Fibroblast of lung (primary cell): Measurements from ENCODE around the gene CTDSPL. TPM values are rescaled to one million over a fixed set of nuclear protein-coding genes. Genes with fewer than 3 reads are reported as not detected.

Experiments used
- DNase-seq, 2 donors: peaks; one replicate each; pipeline versions ENCODE4 v3.0.0 to v3.0.0-alpha.2; 2010; ENCODE audit warnings: low read depth in 2 of 2
- H2AFZ ChIP-seq: 2 replicates; pipeline ENCODE4 v1.5.1; 2012; ENCODE audit warnings: low read length, control low read depth, inconsistent platforms
- H3K27ac ChIP-seq: 2 replicates; pipeline ENCODE4 v1.5.1; 2011; ENCODE audit warnings: low read length, control low read depth; ENCODE audit not compliant: insufficient read depth
- H3K27me3 ChIP-seq: 2 replicates; pipeline ENCODE4 v1.5.1; 2011; ENCODE audit warnings: mild to moderate bottlenecking, low read length; ENCODE audit not compliant: control insufficient read depth, insufficient read depth
- H3K36me3 ChIP-seq: 2 replicates; pipeline ENCODE4 v1.5.1; 2011; ENCODE audit warnings: low read length; ENCODE audit not compliant: control insufficient read depth, insufficient read depth
- H3K4me1 ChIP-seq: 2 replicates; pipeline ENCODE4 v1.5.1; 2011; ENCODE audit warnings: low read length; ENCODE audit not compliant: control insufficient read depth, insufficient read depth; ENCODE audit errors: extremely low read depth
- H3K4me2 ChIP-seq: 2 replicates; pipeline ENCODE4 v1.5.1; 2011; ENCODE audit warnings: low read length, control low read depth; ENCODE audit not compliant: insufficient read depth; ENCODE audit errors: extremely low read depth
- H3K4me3 ChIP-seq, 4 experiments: fragments of 200-600 bp in 1 of 4; sonication (generic) in 1 of 4; replicated peaks in 1 of 4; 2 replicates each; pipeline ENCODE4 v1.5.1; 2011 to 2016; ENCODE audit warnings: low read length in 4 of 4, low read depth in 3 of 4, mild to moderate bottlenecking in 3 of 4, control low read depth in 2 of 4, inconsistent platforms in 1 of 4, mixed read lengths in 1 of 4; ENCODE audit not compliant: insufficient read depth in 1 of 4; ENCODE audit errors: control extremely low read depth in 1 of 4
- H3K79me2 ChIP-seq: 2 replicates; pipeline ENCODE4 v1.5.1; 2012; ENCODE audit warnings: mild to moderate bottlenecking, low read length, inconsistent platforms; ENCODE audit not compliant: control insufficient read depth, insufficient read depth
- H3K9ac ChIP-seq: 2 replicates; pipeline ENCODE4 v1.5.1; 2011; ENCODE audit warnings: mild to moderate bottlenecking, low read length, control low read depth; ENCODE audit not compliant: insufficient read depth
- H3K9me3 ChIP-seq: 2 replicates; pipeline ENCODE4 v1.5.1; 2012; ENCODE audit warnings: low read depth, low read length; ENCODE audit not compliant: control insufficient read depth, insufficient read depth
- H4K20me1 ChIP-seq: 2 replicates; pipeline ENCODE4 v1.5.1; 2011; ENCODE audit warnings: low read length; ENCODE audit not compliant: control insufficient read depth, insufficient read depth; ENCODE audit errors: extremely low read depth
- CTCF ChIP-seq, 2 donors: IDR thresholded peaks in 1 of 2; conservative IDR thresholded peaks in 1 of 2; 1 replicate in 1 of 2; 2 replicates in 1 of 2; pipeline ENCODE4 v1.5.1; 2011 to 2012; ENCODE audit warnings: low read length in 2 of 2, control low read depth in 1 of 2, inconsistent platforms in 1 of 2, low read depth in 1 of 2, mild to moderate bottlenecking in 1 of 2
- EZH2 ChIP-seq: IDR thresholded peaks from 2 replicates; pipeline ENCODE4 v1.5.1; 2012; ENCODE audit warnings: low read length, control low read depth, mild to moderate bottlenecking; ENCODE audit errors: missing control alignments
- polyA plus RNA-seq, 2 donors: library from polyadenylated mRNA; depleted of rRNA in 1 of 2; stranded (reverse) in 1 of 2; unstranded in 1 of 2; fragments of >200 nt; gene quantifications; 2 replicates each; pipeline ENCODE4 v1.2.1, GENCODE V29; 2011 to 2012; ENCODE audit warnings: missing spikeins in 1 of 2
- total RNA-seq: library from RNA; depleted of rRNA; stranded (reverse); fragments of >200 nt; gene quantifications from 2 replicates; pipeline ENCODE4 v1.2.1, GENCODE V29; 2014

The CTDSPL gene
- total and polyA plus RNA-seq, 2 donors (not counting 1 experiment from before 2014, with no cell fraction given) = 34.0 to 51.5 TPM

- no peaks in the 10 kb centered on the region for H3K27me3 ChIP-seq
- peaks cover 20% of the 10 kb centered on the region for H3K79me2 ChIP-seq
- TF ChIP-seq EZH2 (no peak), CTCF (conservative IDR thresholded peaks at IDR 0.05 in 1 of 2, IDR thresholded peaks at IDR 0.05 in 1 of 2; ENCODE audit: low read depth in 1 of 2, low read length in 2 of 2) (no peak)
- H3K9ac ChIP-seq = no peak overlapping the region
- peaks cover 3% of the 10 kb centered on the region for H4K20me1 ChIP-seq
- H2AFZ ChIP-seq = no peak overlapping the region
- H3K27ac ChIP-seq = no peak overlapping the region
- no peaks in the 10 kb centered on the region for H3K36me3 ChIP-seq
- no peaks in the 10 kb centered on the region for H3K4me1 ChIP-seq
- DNase-seq = no peak
- no peak overlapping the region for H3K4me3 ChIP-seq
- H3K4me2 ChIP-seq = no peak overlapping the region
- H3K9me3 ChIP-seq = no peaks in the 10 kb centered on the region
Observed at GRCh38 chr3:37887062-37887461, 25.4 kb downstream of the CTDSPL start.

- H3K9ac ChIP-seq = no peak overlapping the region
- peaks cover 4% of the 10 kb centered on the region for H3K4me1 ChIP-seq
- H3K4me2 ChIP-seq = no peak overlapping the region
- no peaks in the 10 kb centered on the region for H3K36me3 ChIP-seq
- H3K4me3 ChIP-seq = no peak overlapping the region
- no peak for TF ChIP-seq CTCF (conservative IDR thresholded peaks at IDR 0.05 in 1 of 2, IDR thresholded peaks at IDR 0.05 in 1 of 2; ENCODE audit: low read depth in 1 of 2, low read length in 2 of 2)
- no peak for TF ChIP-seq EZH2
- no peaks in the 10 kb centered on the region for H3K9me3 ChIP-seq
- no peaks in the 10 kb centered on the region for H4K20me1 ChIP-seq
- no peak overlapping the region for H2AFZ ChIP-seq
- H3K27me3 ChIP-seq = no peaks in the 10 kb centered on the region
- peaks cover 19% of the 10 kb centered on the region for H3K79me2 ChIP-seq
- H3K27ac ChIP-seq = no peak overlapping the region
- DNase-seq = no peak
Observed at GRCh38 chr3:37887824-37888223, 26.1 kb downstream of the CTDSPL start.

GRCh38 chr3:37888421-37888820, 26.7 kb downstream of the CTDSPL start:
- Histone ChIP-seq H3K79me2 (peaks cover 19% of the 10 kb centered on the region), H2AFZ (no peak overlapping the region), H3K4me3 (no peak overlapping the region), H4K20me1 (no peaks in the 10 kb centered on the region), H3K4me2 (no peak overlapping the region), H3K36me3 (no peaks in the 10 kb centered on the region), H3K9me3 (no peaks in the 10 kb centered on the region), H3K4me1 (peaks cover 6% of the 10 kb centered on the region), H3K27ac (no peak overlapping the region), H3K27me3 (no peaks in the 10 kb centered on the region), H3K9ac (no peak overlapping the region)
- TF ChIP-seq CTCF (conservative IDR thresholded peaks at IDR 0.05 in 1 of 2, IDR thresholded peaks at IDR 0.05 in 1 of 2; ENCODE audit: low read depth in 1 of 2, low read length in 2 of 2) (no peak), EZH2 (no peak)
- no peak for DNase-seq
